WTC11 (cell line): ENCODE measurements around the gene NTF3. TPM values are rescaled to one million over a fixed set of nuclear protein-coding genes. Genes with fewer than 3 reads are reported as not detected.

Experiments used
- ATAC-seq: fragments of 200-7000 bp; cut with Tn5 transposase; 2 replicates; pipeline ENCODE4 v1.10.0; 2021; ENCODE audit warnings: mild to moderate bottlenecking, moderate library complexity
- CTCF ChIA-PET: fragments of 300-600 bp; sonication (Branson Sonifier 250); formaldehyde crosslinking; loops from one replicate; lab custom pipeline; 2021; ENCODE audit warnings: antibody characterized with exemption; lab: Charles Lee
- POLR2A ChIA-PET: fragments of 350-600 bp; sonication (Branson Sonifier 250); formaldehyde crosslinking; loops from one replicate; lab custom pipeline; 2021; ENCODE audit warnings: antibody characterized with exemption; lab: Charles Lee
- DNase-seq: peaks from one replicate; pipeline ENCODE4 v3.0.0; 2021; ENCODE audit warnings: low spot score
- H3K27ac Mint-ChIP-seq: 2 replicates; pipeline ENCODE4 v1.8.0; 2021; ENCODE audit warnings: mixed read lengths
- H3K27me3 Mint-ChIP-seq: 2 replicates; pipeline ENCODE4 v1.8.0; 2021; ENCODE audit warnings: low read depth, mild to moderate bottlenecking, moderate library complexity, mixed read lengths
- H3K36me3 Mint-ChIP-seq: 2 replicates; pipeline ENCODE4 v1.8.0; 2021; ENCODE audit warnings: mixed read lengths
- H3K4me1 Mint-ChIP-seq: 2 replicates; pipeline ENCODE4 v1.8.0; 2022; ENCODE audit warnings: mixed read lengths
- H3K4me3 Mint-ChIP-seq: 2 replicates; pipeline ENCODE4 v1.8.0; 2021; ENCODE audit warnings: mild to moderate bottlenecking, moderate library complexity, mixed read lengths
- H3K9me3 Mint-ChIP-seq: 2 replicates; pipeline ENCODE4 v1.8.0; 2021; ENCODE audit warnings: mixed read lengths
- ARID4B ChIP-seq: sonication (generic); formaldehyde crosslinking; IDR thresholded peaks from 2 replicates; pipeline ENCODE4 v1.8.0; 2023; ENCODE audit warnings: missing genetic modification reagents, mild to moderate bottlenecking, borderline replicate concordance
- GABPB1 ChIP-seq: sonication (generic); formaldehyde crosslinking; IDR thresholded peaks from 2 replicates; pipeline ENCODE4 v1.8.1; 2023; ENCODE audit warnings: mild to moderate bottlenecking, missing genetic modification reagents
- IRF1 ChIP-seq: sonication (generic); formaldehyde crosslinking; IDR thresholded peaks from 2 replicates; pipeline ENCODE4 v1.8.0; 2023; ENCODE audit warnings: missing genetic modification reagents
- JUN ChIP-seq: sonication (generic); formaldehyde crosslinking; IDR thresholded peaks from 2 replicates; pipeline ENCODE4 v1.8.0; 2023; ENCODE audit warnings: mild to moderate bottlenecking, missing genetic modification reagents
- KAT7 ChIP-seq: sonication (generic); formaldehyde crosslinking; IDR thresholded peaks from 2 replicates; pipeline ENCODE4 v1.8.1; 2023; ENCODE audit warnings: missing genetic modification reagents, mild to moderate bottlenecking, borderline replicate concordance
- MLX ChIP-seq: sonication (generic); formaldehyde crosslinking; IDR thresholded peaks from 2 replicates; pipeline ENCODE4 v1.8.1; 2023; ENCODE audit warnings: mild to moderate bottlenecking, missing genetic modification reagents, moderate library complexity
- NR2C2 ChIP-seq: sonication (generic); formaldehyde crosslinking; IDR thresholded peaks from 2 replicates; pipeline ENCODE4 v1.8.0; 2022; ENCODE audit warnings: mild to moderate bottlenecking, missing genetic modification reagents
- SMAD4 ChIP-seq: sonication (generic); formaldehyde crosslinking; IDR thresholded peaks from 2 replicates; pipeline ENCODE4 v1.8.0; 2022; ENCODE audit warnings: mild to moderate bottlenecking, missing genetic modification reagents
- SP1 ChIP-seq: sonication (generic); formaldehyde crosslinking; conservative IDR thresholded peaks from 2 replicates; pipeline ENCODE4 v1.8.1; 2022; ENCODE audit warnings: missing genetic modification reagents
- STAT6 ChIP-seq: sonication (generic); formaldehyde crosslinking; conservative IDR thresholded peaks from 2 replicates; pipeline ENCODE4 v1.8.1; 2023; ENCODE audit warnings: mild to moderate bottlenecking, low read depth, missing genetic modification reagents, moderate library complexity
- ZNF138 ChIP-seq: sonication (generic); formaldehyde crosslinking; conservative IDR thresholded peaks from 2 replicates; pipeline ENCODE4 v1.8.1; 2022; ENCODE audit warnings: mild to moderate bottlenecking, moderate library complexity, missing genetic modification reagents
- ZNF671 ChIP-seq: fragments of 250-450 bp; sonication (Bioruptor Pico); IDR thresholded peaks from 2 replicates; pipeline ENCODE4 v1.8.0; 2021; ENCODE audit warnings: mild to moderate bottlenecking
- total RNA-seq: library from RNA; stranded (reverse); gene quantifications from 3 replicates; pipeline ENCODE4 v1.2.3, GENCODE V29; 2021

NTF3 gene
- total RNA-seq, 1 experiment from 2014 or later, result 1.3 TPM

- H3K4me1 Mint-ChIP-seq, result peaks cover 12% of the 10 kb centered on the region; the same call in 1 of the 2 replicates
- H3K27ac Mint-ChIP-seq, result no peak overlapping the region
- H3K36me3 Mint-ChIP-seq, result no peaks in the 10 kb centered on the region
- POLR2A ChIA-PET, result no interaction called here
- ATAC-seq, result no peak
- no peaks in the 10 kb centered on the region for H3K27me3 Mint-ChIP-seq
- no peak overlapping the region for H3K4me3 Mint-ChIP-seq
- TF ChIP-seq MLX (no peak), ARID4B (no peak), SP1 (CRISPR knock-in tag) (no peak)
- TF ChIP-seq, all 79 proteins: peak for 0
- no peak for DNase-seq
- no peaks in the 10 kb centered on the region for H3K9me3 Mint-ChIP-seq
- CTCF ChIA-PET, result no interaction called here
Measured at GRCh38 chr12:5505751-5506150, 73.8 kb downstream of the NTF3 start.

- Mint-ChIP-seq H3K27me3 (no peaks in the 10 kb centered on the region; the same call in 1 of the 2 replicates), H3K9me3 (no peaks in the 10 kb centered on the region), H3K4me3 (no peak overlapping the region), H3K36me3 (no peaks in the 10 kb centered on the region), H3K27ac (no peak overlapping the region), H3K4me1 (peaks cover 12% of the 10 kb centered on the region; the same call in 1 of the 2 replicates)
- ATAC-seq, result no peak
- DNase-seq, result no peak
- ChIA-PET POLR2A (no interaction called here), CTCF (no interaction called here)
- TF ChIP-seq JUN (CRISPR knock-in tag), result no peak
- no peak for TF ChIP-seq GABPB1
- TF ChIP-seq ZNF138 (CRISPR knock-in tag), result no peak
- TF ChIP-seq ZNF671, result no peak
- TF ChIP-seq NR2C2, result no peak
- no peak for TF ChIP-seq SMAD4 (CRISPR knock-in tag)
Measured at GRCh38 chr12:5506295-5506694, 74.4 kb downstream of the NTF3 start.

- no peaks in the 10 kb centered on the region for H3K36me3 Mint-ChIP-seq
- H3K4me3 Mint-ChIP-seq, result no peak overlapping the region
- POLR2A ChIA-PET, result no interaction called here
- no peak for ATAC-seq
- no peak for TF ChIP-seq KAT7 (CRISPR knock-in tag)
- no peak for TF ChIP-seq STAT6
- TF ChIP-seq SMAD4 (CRISPR knock-in tag), result no peak
- TF ChIP-seq JUN (CRISPR knock-in tag), result no peak
- no peak for TF ChIP-seq IRF1
- TF ChIP-seq, all 79 proteins: peak for 0
- CTCF ChIA-PET, result no interaction called here
- peaks cover 17% of the 10 kb centered on the region for H3K4me1 Mint-ChIP-seq
- DNase-seq, result no peak
- H3K27ac Mint-ChIP-seq, result no peak overlapping the region
- no peaks in the 10 kb centered on the region; the same call in 1 of the 2 replicates for H3K27me3 Mint-ChIP-seq
- no peaks in the 10 kb centered on the region for H3K9me3 Mint-ChIP-seq
Measured at GRCh38 chr12:5506821-5507231, 74.9 kb downstream of the NTF3 start.
